SHP77 treated with DMSO at 0.1 percent for 48 hours (cell line): ENCODE results near the gene RCBTB2.
A peak's percentile ranks its signal among the peaks of the same experiment; 100 is the strongest.
"Not testable (repeated sequence)": the region's sequence is repeated elsewhere in the genome, so short reads cannot be mapped to it uniquely, and the experiment has no call there.

Experiments
- DNase-seq: peaks from one replicate; lab custom pipeline; 2025; lab: John Stamatoyannopoulos, UW

The RCBTB2 gene

DNA sequence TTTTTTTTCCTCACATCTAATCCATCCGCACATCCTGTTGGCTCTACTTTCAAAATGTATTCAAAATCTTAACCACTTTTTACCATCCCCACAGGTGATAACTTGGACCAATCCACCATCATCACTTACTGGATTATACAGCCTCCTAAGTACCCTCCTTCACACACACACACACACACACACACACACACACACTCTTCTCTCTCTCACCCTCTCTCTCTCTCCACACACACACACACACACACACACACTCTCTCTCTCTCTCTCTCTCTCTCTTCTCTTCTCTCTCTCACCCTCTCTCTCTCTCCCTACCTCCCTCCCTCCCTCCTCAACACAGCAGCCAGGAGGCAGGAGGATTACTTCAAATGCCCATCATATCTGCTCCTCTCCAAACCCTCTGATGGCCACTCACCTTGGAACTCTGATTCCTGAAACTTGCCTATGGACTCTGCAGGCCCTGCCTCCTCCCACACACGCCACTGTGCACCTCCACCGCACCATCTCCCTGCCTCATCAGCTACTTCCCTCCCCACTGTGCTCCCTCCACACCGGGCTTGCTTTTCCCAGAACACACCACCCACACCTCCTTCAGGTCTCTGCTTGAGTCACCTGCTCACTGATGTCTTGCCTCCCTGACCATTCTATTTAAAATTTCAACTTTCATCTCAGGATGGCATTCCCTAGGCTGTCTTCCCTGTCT is 39.7 kb downstream of the RCBTB2 start:
- DNase-seq, result peak; percentile 42

DNA sequence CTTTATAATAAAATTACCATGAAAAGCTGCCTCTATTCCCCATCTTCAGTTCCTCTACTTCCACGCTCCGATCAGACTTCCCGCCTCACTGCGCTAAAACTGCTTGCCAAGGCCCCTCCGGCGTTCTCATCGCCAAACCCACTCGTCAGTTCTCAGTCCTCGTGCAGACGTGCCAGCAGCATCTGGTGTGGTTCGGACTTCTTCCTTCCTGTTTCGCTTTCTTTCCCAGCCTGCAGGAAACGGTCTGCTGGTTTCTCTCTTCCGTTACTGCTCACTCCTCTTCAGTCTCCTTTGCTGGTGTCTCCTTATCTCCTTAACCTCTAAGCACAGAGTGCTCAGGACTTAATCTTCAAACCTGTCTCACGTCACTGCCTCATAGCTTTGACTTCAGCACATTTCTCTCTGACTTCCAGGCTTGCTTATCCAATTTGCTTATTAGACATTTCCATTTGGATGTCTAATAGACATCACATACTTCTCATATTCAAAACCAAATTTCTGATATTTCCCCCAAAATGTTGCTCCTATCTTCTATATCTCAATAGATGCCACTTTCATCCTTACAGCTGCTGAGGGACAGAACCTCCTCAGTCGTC is 40.3 kb downstream of the RCBTB2 start:
- no peak for DNase-seq

DNA sequence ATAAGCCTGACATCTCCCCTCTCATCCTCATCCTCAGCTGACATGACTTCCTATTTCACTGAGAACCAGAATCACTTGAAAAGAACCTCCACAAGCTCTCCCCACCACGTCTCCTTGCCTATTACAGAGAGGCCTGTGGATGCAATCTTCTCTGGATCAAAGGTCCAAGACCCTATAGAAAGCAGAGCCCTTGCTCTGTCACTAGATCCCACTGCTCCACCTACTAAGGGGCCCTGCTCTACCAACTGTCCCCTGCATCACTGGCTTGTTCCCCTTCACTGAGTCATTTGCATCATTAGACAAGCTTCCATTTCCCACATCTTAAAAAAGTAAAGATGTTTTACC is 40.8 kb downstream of the RCBTB2 start:
- DNase-seq, result no peak

DNA sequence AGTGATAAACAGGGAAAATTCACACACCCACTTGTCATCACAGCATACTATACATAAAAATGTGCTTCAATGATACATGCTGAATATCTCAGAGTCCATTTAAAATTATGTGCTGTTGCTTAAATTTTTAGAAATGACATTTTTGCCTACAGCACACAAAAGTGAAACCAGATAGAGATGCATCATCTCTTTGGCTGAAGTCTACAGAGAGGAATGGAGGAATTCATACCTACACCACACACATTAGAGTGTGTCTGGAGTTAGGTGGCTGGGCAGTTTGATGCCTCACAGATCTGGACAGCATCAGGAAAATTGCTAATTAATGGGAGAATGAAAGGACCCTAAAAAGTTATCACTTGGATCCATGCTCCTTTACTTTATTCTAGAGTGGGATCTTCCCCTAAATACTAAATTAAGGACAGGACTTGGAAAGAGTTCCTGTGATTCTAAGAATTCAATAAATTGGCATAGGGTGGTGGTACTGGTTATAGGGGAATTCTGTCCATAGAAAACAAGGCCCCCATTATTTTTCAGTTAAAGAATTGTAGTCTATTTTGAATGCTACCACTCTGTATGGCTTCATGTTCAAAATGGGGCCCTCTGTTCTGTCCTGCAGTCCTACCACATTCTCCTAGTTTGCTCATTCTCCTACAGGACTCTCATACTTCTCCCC is 41.3 kb downstream of the RCBTB2 start:
- no peak for DNase-seq

DNA sequence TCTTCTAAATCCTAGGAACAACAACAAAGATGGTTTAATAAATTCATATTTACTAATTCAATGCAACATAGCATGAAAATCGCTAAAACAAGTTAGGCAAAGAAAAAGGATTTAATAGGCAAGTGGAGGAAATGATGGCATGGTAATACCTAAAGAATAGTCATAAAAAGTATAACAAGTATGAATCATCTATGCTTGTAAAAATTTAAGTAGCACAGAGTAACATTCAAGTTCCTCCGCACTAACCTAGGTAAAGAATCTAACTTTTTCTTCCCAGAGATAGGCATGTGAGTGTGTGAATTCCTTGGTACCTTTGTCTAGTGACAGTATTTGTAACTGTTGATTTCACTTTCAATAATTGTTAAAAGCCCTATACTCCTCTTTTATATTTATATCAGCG is 42.6 kb downstream of the RCBTB2 start:
- DNase-seq, result no peak

DNA sequence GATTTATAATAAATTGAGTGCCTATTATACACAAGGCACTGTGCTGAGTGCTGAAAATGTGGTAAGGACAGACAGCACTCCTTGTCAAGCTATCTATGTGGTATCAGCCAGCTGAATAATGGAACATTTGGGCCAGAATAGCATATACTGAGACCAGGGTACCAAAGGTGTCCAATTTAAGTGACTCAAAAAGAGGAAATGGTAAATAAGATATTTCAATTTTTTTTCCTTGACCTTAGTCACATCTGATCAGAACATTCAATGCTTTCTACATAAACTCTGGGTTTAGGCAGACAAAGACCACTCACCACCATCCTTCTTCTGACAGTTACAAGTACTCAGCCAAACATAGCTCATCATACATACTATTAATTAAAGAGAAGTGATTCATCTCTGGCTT is 43.2 kb downstream of the RCBTB2 start:
- DNase-seq, result no peak

DNA sequence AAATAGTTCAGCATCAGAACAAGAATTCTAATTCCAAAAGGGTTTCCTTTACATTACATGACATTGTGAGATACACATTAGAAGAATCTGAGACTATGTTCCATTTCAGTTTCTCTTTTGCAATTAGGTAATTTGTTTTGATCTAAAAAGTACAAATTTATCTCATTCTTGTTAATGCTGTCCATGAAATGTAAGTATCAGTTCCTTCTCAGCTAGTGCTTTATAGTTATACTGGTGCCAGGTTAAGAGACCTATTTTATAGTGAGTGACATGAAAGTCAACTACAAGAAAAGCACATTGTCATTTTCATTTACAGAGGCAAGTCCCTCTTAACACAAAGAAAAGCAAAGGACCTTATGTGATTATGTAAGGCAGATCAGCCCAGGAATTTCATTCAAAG is 43.9 kb downstream of the RCBTB2 start:
- no peak for DNase-seq

DNA sequence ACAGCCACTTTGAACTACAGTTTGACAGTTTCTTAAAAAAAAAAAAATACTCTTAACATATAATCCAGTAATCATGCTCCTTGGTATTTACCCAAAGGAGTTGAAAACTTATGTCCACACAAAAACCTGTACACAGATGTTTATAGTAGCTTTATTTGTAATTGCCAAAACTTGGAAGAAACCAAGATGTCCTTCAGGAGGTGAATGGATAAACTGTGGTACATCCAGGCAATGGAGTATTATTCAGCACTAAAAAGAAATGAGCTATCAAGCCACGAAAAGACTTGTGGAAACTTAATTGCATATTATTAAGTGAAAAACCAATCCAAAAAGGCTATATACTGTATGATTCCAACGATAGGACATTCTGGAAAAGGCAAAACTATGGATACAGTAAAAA is 44.9 kb downstream of the RCBTB2 start:
- DNase-seq, result no peak

DNA sequence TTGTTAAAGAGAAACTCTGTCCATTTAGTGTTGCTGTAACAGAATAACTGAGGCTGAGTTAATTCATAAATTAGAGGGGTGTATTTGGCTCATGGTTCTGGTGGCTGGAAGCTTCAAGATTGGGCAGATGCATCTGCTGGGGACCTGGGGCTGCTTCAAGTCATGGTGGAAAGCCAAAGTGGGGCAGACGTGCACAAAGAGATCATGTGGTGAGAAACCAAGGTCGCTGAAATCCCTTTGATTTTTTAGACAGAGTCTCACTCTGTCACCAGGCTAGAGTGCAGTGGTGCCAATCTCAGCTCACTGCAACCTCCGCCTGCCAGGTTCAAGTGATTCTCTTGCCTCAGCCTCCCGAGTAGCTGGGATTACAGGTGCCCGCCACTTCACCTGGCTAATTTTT is 46.0 kb downstream of the RCBTB2 start:
- DNase-seq, result no peak

DNA sequence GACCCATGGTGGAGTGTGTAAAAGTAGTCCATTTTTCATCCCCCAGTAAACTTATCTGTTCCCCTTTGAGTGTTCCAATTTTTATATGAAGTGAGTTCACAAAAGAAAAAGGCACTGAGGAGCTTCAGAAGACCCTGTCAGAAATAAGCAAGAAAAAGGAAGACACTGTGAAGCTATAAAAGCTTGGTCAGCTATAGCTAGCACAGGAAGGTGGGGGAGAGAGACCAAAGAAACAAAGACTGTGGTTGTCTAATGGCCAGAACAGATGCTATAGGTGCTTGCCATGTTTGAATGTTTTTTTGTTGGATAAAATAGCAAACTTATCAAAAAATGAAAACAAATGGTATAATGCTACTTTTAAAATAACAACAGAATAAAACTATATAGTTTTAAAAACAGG is 46.5 kb downstream of the RCBTB2 start:
- DNase-seq, result no peak

DNA sequence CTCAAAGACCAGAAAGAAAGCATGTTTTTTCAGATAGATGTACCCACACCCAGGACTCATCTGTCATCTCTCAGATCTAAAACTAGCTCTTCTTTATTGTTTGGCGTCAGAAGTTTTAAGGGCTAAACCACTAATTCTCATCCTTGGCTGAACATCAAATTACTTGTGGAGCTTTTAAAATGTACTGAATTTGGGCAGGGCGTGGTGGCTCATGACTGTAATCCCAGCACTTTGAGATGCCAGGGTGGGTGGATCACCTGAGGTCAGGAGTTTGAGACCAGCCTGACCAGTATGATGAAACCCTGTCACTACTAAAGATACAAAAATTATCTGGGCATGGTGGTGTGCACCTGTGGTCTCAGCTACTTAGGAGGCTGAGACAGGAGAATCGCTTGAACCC is 47.4 kb downstream of the RCBTB2 start:
- no peak for DNase-seq

DNA sequence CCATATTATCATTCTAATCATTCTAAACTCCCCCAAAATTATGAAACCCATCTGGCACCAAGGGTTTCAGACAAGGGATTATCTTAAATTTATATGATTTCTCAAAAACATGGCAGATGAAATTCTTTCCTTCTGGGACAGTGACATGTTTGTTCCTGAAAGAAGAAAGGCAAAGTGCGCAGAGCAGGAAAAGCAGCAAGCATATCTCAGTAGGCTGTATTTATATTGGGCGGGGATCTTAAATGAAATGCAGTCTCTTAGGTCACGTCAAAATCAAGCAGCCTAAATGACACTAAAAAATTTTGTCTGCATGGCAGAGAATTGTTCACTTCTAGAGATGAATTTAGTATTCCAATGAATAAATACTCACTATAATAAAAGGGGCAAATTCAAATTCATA is 49.3 kb downstream of the RCBTB2 start:
- DNase-seq, result no peak

DNA sequence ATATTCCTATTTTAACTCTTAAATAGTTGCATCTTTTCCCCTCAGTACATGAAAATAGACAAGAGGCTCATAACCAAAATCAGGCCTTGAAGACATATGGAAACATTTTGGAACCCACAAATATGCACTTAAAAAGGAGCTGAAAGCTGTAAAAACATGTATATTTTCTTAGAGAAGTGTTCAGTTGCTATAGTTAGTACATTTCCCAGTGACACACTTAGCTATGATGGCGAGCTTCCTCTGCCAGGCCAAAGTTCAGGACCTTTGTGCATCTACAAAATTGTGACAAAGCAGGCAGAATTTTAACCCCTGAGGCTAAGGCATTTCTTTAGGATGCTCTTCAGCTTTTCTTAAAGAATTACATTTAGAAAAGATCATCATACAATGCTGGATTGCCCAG is 54.5 kb downstream of the RCBTB2 start:
- no peak for DNase-seq

DNA sequence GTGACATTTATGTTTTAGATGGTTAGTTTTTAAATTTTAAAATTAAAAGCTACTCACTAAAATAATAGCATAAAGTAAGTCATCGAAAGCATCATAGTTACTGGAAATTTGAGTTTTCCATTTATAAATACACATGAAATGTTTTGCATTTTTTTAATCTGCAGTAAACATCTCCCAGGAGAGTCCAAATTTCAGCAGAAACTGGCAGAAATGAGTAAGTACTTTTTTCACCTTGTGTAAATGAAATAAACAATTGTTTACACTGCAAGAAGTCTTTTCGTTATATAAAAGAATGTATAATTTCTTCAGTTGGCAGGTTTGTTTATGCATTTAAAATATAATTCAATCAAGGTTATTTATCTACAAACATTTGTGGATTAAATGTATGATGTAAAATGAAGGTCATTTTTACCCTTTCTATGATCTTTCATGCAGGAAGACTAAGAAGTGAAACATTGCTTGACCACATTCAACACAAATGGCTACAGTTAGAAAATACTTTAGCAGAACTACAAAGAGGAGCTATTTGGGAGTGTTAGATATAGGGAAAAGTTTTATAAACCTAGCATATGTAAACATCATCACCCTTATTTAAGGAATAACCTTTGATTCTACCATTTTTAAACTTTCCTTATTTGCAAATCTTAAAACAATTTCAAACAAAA is 55.6 kb downstream of the RCBTB2 start:
- no peak for DNase-seq

DNA sequence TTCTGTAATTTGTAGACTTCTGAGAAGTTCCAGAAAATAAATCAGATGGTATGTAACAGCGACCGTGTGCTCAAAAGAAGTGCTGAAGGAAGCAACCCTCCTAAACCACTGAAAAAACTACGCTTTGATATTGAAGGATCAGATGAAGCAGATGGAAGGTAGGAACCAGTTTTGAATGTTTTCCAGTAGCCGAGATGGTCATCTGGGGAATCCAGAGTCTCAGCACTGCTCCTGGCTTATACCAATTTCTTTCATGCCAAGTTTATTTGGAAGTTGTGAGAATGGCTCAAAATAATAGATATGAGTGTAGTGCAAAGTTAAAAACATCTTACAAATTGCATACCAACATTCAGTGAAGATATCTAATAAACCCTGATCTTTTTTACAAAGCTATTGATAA is 56.2 kb downstream of the RCBTB2 start:
- DNase-seq, result no peak

DNA sequence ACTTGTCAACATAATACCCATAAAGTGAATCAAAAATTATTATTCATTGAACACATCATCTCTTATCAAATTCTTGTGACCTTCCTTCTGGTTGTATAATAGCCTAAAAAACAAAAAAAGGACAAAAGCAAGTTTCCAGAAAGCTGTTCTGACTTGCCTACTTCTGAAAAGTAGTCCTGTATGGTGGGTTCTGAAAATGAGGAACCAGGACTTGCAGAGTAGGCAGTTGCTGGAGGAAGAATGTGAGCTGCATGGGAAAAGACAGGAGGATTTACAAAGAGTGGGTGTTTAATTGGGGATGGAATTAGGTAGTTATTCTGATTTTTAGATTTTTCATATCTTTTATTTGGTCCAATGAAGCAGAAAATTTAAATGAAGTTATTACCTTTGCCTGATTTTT is 56.7 kb downstream of the RCBTB2 start:
- no peak for DNase-seq

DNA sequence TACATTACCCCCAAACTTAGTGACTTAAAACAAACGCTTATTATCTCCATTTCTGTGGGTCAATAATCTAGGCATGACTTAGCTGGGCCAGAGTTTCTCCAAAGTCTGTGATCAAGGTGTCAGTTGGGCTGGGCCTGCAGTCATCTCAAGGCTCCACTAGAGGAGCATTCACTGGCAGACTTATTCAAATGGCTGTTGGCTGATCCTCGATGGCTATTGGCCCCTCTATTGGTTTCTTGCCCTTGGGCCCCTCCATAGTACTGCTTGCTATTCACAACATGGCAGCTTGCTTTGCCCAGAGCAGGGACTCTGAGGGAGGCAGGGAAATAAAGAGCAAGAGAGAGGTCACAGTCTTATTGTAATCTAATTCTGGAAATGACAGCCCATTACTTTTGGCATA is 57.6 kb downstream of the RCBTB2 start:
- no peak for DNase-seq

DNA sequence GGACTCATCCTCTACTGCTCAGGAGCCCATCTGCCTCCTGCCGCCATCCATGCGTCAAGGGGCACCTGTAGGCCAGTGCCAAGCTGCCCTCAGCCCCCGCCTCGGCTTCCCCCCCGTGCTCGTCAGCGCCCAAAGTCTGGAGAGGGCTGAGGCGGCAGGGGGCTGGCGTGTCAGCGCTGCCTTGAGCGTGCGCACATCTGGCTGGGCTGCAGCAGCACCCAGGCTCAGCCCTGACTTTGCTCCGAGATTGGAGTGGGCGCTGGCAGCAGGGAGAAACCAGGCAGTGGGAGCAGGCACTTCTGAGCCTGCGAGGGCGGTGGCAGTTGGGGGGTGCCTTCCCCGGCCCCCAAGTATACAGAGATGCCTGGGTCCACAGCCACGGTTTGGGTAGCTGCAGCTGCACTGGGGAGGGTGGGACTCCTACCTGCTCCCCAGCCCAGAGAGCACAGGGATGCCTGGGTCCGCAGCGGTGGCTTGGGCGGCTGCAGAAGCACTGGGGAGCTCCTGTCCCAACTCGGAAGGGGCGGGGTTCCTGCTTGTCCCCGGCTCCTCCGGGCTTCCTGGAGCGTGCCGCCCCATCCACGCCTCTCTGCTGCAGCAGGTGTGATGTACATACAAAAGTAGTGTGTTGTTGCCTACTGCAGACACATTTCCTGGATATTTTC is 75.2 kb downstream of the RCBTB2 start:
- no peak for DNase-seq

DNA sequence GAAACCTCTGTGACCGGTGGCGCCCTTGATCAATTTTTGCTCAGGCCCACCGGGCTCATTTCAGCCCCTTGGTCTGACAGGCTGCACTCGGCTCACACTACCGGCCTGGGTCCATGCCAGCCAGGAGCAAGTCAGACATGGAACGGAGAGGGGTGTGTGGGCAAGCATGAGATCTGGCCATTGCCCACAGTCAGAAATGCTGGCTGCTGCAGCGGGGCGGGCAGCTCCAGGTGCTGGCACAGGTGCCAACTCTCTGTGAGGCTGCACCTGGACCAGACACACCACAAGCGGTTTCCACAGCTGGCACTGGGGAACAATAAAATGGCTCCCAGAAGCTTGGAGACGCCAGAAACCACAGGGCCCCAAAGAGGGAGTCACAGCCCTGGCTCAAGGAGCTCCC is 76.3 kb downstream of the RCBTB2 start:
- DNase-seq, result no peak

DNA sequence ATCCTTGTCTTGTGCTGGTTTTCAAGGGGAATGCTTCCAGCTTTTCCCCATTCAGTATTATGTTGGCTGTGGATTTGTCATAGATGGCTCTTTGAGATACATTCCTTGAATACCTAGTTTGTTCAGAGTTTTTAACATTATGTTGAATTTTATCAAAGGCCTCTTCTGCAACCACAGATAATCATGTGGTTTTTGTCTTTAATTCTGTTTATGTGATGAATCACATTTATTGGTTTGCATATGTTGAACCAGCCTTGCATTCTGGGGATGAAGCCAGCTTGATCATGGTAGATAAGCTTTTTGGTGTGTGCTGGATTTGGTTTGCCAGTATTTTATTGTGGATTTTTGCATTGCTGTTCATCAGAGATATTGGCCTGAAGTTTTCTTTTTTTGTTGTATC is 81.7 kb downstream of the RCBTB2 start:
- DNase-seq, result not testable (repeated sequence)

DNA sequence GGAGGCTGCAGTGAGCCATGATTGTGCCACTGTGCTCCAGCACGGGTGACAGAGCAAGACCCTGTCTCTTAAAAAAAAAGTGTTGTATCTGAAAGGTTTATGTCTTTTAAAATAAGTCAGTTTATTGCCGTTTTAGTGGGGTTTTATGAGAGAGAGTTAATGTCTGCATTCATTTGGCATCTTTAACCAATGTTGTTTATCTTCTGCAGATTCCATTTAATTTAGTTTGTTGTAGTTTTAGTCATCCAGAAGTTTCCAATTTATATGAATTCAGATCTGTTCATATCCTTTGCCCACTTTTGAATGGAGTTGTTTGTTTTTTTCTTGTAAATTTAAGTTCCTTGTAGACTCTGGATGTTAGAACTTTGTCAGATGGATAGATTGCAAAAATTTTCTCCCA is 83.2 kb downstream of the RCBTB2 start:
- DNase-seq, result no peak

DNA sequence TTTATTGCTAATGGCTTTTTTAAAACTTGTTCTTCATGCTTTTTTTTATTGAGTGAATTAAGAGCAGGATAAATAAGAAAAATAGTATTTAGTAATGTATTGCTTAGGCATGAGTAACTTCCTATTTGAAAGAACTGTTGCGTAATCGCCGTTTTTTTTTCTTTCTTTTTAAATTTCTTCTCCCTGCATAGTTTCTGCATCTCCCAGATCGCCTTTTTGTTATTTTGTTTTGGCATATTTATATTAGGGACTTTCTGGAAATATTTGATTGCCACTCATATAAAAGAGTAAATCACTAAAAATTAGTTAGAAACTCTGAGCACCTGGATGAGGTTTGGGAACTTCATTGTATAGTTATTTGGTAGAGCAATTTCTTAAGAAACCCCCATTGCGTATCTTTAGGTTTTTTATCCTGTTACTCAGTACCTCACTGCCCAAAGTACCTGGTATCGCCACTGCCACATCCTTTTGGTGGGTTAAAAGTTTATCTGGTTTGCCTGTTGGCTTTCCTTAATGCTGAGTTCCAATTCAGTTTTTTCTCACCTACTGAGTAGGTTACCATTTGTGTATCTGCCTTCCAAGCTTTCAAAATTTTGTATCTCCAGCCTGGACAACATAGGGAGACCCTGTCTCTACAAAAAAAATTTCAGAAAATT is 83.8 kb downstream of the RCBTB2 start:
- no peak for DNase-seq
